Measurements from ENCODE around the gene THBS2.

THBS2 gene

DNA sequence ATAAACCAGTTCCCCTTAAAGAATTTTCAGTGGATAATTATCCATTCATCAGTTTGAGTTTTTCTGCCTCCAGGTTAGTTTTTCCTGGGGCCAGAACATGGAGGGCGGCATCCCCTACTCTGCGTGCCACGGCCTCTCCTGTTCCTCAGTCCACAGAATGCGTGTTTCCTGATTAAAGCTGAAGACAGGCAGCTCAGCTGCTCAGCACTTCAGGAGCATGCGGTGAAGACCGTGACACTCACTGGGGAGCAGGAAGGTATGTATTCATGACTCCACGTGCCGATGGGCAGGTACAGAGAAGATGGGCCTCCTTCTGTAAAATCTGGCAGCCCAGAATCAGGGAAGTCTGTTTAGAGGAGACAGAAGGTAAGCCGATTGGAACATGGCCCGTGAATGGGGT lies 2.0 kb upstream of the THBS2 start:
- Histone ChIP-seq H3K4me3 (IDR thresholded peaks at IDR 0.05; ENCODE audit: insufficient read depth, low read depth, low read length) (no peak overlapping the region), H3K4me2 (no peak overlapping the region), H3K4me1 (ENCODE audit: low read depth, poor library complexity, severe bottlenecking) (no peaks in the 10 kb centered on the region), H3K36me3 (ENCODE audit: insufficient read depth) (no peaks in the 10 kb centered on the region), H3K9ac (no peak overlapping the region), H3K27me3 (ENCODE audit: insufficient read depth, low read depth) (no peaks in the 10 kb centered on the region), H4K20me1 (ENCODE audit: insufficient read depth) (no peaks in the 10 kb centered on the region), H3K27ac (no peak overlapping the region), H2AFZ (ENCODE audit: low read depth) (no peak overlapping the region), H3K79me2 (ENCODE audit: insufficient read depth, low read depth) (no peaks in the 10 kb centered on the region)
- TF ChIP-seq, protein P1, sequence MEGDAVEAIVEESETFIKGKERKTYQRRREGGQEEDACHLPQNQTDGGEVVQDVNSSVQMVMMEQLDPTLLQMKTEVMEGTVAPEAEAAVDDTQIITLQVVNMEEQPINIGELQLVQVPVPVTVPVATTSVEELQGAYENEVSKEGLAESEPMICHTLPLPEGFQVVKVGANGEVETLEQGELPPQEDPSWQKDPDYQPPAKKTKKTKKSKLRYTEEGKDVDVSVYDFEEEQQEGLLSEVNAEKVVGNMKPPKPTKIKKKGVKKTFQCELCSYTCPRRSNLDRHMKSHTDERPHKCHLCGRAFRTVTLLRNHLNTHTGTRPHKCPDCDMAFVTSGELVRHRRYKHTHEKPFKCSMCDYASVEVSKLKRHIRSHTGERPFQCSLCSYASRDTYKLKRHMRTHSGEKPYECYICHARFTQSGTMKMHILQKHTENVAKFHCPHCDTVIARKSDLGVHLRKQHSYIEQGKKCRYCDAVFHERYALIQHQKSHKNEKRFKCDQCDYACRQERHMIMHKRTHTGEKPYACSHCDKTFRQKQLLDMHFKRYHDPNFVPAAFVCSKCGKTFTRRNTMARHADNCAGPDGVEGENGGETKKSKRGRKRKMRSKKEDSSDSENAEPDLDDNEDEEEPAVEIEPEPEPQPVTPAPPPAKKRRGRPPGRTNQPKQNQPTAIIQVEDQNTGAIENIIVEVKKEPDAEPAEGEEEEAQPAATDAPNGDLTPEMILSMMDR (conservative IDR thresholded peaks at IDR 0.05; ENCODE audit: low read depth, low read length), result no peak

DNA sequence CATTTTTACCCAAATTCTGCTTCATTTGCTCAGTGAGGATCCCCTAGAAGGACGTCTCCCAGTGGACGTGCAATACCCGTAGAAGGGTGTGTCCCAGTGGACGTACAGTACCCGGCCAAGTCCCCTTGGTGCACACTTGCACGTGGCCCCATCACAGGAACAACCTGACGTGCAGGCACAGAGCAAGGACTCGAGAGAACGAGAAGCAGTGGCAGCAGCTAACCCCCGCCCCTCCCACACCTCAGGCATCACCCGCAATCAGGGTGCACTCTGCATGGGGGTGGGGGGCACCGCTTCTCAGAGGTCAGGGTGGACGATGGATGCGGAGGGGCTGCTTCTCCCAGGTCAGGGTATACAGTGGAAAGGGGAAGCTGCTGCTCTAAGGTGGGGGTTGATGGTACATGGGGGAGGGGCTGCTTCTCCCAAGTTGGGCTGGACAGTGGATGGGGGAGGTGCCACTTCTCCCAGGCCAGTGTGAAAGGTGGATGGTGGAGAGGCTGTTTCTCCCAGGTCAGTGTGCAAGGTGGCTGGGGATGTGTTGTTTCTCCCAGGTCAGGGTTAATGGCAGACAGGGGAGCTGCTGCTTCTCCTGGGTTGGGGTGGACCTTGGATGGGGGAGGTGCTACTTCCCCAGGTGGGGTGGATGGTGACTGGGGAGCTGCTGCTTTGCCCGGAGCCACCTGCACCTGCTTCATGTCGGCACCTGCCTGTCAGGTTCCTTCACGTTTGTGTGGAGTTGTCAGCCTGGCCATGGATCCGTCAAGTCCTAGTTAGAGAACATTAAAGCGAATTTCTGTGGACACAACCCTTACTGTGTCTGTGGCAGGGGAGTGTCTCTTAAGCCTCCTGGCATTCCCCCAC lies 1.0 kb upstream of the THBS2 start:
- H3K4me2 ChIP-seq, result no peak overlapping the region

DNA sequence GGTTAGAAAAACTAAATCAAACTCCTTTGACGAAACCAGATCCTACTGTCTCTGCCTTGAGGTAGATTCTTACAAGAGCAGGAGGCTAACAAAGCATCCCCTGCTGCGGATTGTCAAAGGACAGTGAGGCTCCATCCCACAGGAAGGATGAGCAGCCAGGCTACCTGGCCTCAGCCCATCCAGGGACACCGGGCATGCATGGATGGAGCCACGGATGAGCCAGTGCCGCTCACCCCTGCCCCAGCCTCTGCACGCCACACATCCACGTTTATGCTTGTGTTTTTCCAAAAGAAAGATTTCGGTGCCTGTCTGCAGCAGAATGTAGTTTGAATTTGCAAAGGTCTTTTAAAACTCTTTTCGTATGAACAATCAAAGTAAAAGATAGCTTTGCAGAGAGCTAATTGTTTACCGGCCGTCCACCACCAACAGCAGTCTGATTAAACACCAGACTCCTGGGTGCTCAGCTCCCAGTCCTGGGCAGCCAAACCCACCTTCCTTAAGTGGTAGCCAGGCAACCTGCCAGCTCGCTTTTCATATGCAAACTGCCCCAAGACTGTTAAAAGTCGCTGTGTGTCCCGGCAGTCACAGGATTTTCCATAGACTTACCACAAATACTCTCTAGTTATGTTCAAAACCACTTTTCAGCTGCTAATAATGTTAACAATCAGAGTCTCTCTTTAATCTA lies 999 bp downstream of the THBS2 start:
- Histone ChIP-seq H3K79me2 (ENCODE audit: insufficient read depth, low read depth) (no peaks in the 10 kb centered on the region), H3K27me3 (ENCODE audit: insufficient read depth, low read depth) (no peaks in the 10 kb centered on the region), H2AFZ (ENCODE audit: low read depth) (no peak overlapping the region), H3K27ac (no peak overlapping the region), H3K36me3 (ENCODE audit: insufficient read depth) (no peaks in the 10 kb centered on the region), H3K4me3 (IDR thresholded peaks at IDR 0.05; ENCODE audit: insufficient read depth, low read depth, low read length) (no peak overlapping the region), H3K4me2 (no peak overlapping the region), H3K9ac (no peak overlapping the region), H3K4me1 (ENCODE audit: low read depth, poor library complexity, severe bottlenecking) (no peaks in the 10 kb centered on the region), H4K20me1 (ENCODE audit: insufficient read depth) (no peaks in the 10 kb centered on the region)
- TF ChIP-seq, protein P1 (conservative IDR thresholded peaks at IDR 0.05; ENCODE audit: low read depth, low read length), result no peak

More for the DNA sequence above, 1.0 kb upstream of the THBS2 start:
- H3K36me3 ChIP-seq (ENCODE audit: insufficient read depth), result no peaks in the 10 kb centered on the region
- no peak overlapping the region for H3K9ac ChIP-seq
- H4K20me1 ChIP-seq (ENCODE audit: insufficient read depth), result no peaks in the 10 kb centered on the region
- TF ChIP-seq, protein P1 (conservative IDR thresholded peaks at IDR 0.05; ENCODE audit: low read depth, low read length), result no peak
- H3K79me2 ChIP-seq (ENCODE audit: insufficient read depth, low read depth), result no peaks in the 10 kb centered on the region
- H2AFZ ChIP-seq (ENCODE audit: low read depth), result no peak overlapping the region
- no peak overlapping the region for H3K4me3 ChIP-seq (IDR thresholded peaks at IDR 0.05; ENCODE audit: insufficient read depth, low read depth, low read length)
- no peaks in the 10 kb centered on the region for H3K27me3 ChIP-seq (ENCODE audit: insufficient read depth, low read depth)
- no peaks in the 10 kb centered on the region for H3K4me1 ChIP-seq (ENCODE audit: low read depth, poor library complexity, severe bottlenecking)
- H3K27ac ChIP-seq, result no peak overlapping the region

- Histone ChIP-seq H3K4me3 (IDR thresholded peaks at IDR 0.05; ENCODE audit: insufficient read depth, low read depth, low read length) (no peak overlapping the region), H3K4me1 (ENCODE audit: low read depth, poor library complexity, severe bottlenecking) (no peaks in the 10 kb centered on the region), H3K9ac (no peak overlapping the region), H4K20me1 (ENCODE audit: insufficient read depth) (no peaks in the 10 kb centered on the region), H3K27ac (no peak overlapping the region), H3K36me3 (ENCODE audit: insufficient read depth) (no peaks in the 10 kb centered on the region), H2AFZ (ENCODE audit: low read depth) (no peak overlapping the region), H3K79me2 (ENCODE audit: insufficient read depth, low read depth) (no peaks in the 10 kb centered on the region), H3K4me2 (no peak overlapping the region), H3K27me3 (ENCODE audit: insufficient read depth, low read depth) (no peaks in the 10 kb centered on the region)
- TF ChIP-seq, protein P1 (conservative IDR thresholded peaks at IDR 0.05; ENCODE audit: low read depth, low read length), result no peak
Measured at GRCh38 chr6:169251822-169252504, 1.7 kb downstream of the THBS2 start.
